Fibroblast of pulmonary artery (primary cell): Measurements from ENCODE around the gene SINHCAF.
"Not testable (repeated sequence)": the region's sequence is repeated elsewhere in the genome, so short reads cannot be mapped to it uniquely, and the experiment has no call there.

Source experiments
- DNase-seq: peaks from one replicate; pipeline ENCODE4 v3.0.0-alpha.2; 2010; ENCODE audit warnings: low read depth
- H3K4me3 ChIP-seq: replicated peaks from 2 replicates; pipeline ENCODE4 v1.5.1; 2011; ENCODE audit warnings: low read depth, mild to moderate bottlenecking, control low read depth, low read length, moderate library complexity
- CTCF ChIP-seq: IDR thresholded peaks from 2 replicates; pipeline ENCODE4 v1.5.1; 2011; ENCODE audit warnings: mild to moderate bottlenecking, control low read depth, low read length, inconsistent platforms; ENCODE audit errors: missing control alignments

Gene SINHCAF

GRCh38 chr12:31245822-31246469, 80.0 kb downstream of the SINHCAF start:
- H3K4me3 ChIP-seq, result no peak overlapping the region
- TF ChIP-seq CTCF, result peak; percentile 8
- DNase-seq, result peak; percentile 30

GRCh38 chr12:31242418-31242817, 83.5 kb downstream of the SINHCAF start:
- H3K4me3 ChIP-seq, DNase-seq: not testable (repeated sequence)

- TF ChIP-seq CTCF, result peak; percentile 78
- peak; percentile 69 for DNase-seq
- H3K4me3 ChIP-seq, result no peak overlapping the region
Observed at GRCh38 chr12:31238764-31239387, 87.1 kb downstream of the SINHCAF start.

- not testable (repeated sequence) for H3K4me3 ChIP-seq, DNase-seq
Observed at GRCh38 chr12:31238333-31238732, 87.6 kb downstream of the SINHCAF start.

GRCh38 chr12:31236998-31237637, 88.8 kb downstream of the SINHCAF start:
- TF ChIP-seq CTCF, result no peak
- DNase-seq, result no peak
- H3K4me3 ChIP-seq, result no peak overlapping the region

- no peak for DNase-seq
- TF ChIP-seq CTCF, result no peak
- H3K4me3 ChIP-seq, result no peak overlapping the region
Observed at GRCh38 chr12:31235868-31236395, 90.0 kb downstream of the SINHCAF start.

GRCh38 chr12:31234955-31235867, 90.7 kb downstream of the SINHCAF start:
- DNase-seq, result peak; percentile 51
- TF ChIP-seq CTCF, result peak; percentile 54
- no peak overlapping the region for H3K4me3 ChIP-seq
